Fibroblast of lung (primary cell): ENCODE results near the gene NDUFB5.

ENCODE experiments used
- EZH2 ChIP-seq: IDR thresholded peaks from 2 replicates; pipeline ENCODE4 v1.5.1; 2012; ENCODE audit warnings: low read length, control low read depth, mild to moderate bottlenecking; ENCODE audit errors: missing control alignments
- TF ChIP-seq, protein P1 (sequence below), 2 donors: IDR thresholded peaks in 1 of 2; conservative IDR thresholded peaks in 1 of 2; 1 replicate in 1 of 2; 2 replicates in 1 of 2; pipeline ENCODE4 v1.5.1; 2011 to 2012; ENCODE audit warnings: low read length in 2 of 2, control low read depth in 1 of 2, inconsistent platforms in 1 of 2, low read depth in 1 of 2, mild to moderate bottlenecking in 1 of 2

DNA sequence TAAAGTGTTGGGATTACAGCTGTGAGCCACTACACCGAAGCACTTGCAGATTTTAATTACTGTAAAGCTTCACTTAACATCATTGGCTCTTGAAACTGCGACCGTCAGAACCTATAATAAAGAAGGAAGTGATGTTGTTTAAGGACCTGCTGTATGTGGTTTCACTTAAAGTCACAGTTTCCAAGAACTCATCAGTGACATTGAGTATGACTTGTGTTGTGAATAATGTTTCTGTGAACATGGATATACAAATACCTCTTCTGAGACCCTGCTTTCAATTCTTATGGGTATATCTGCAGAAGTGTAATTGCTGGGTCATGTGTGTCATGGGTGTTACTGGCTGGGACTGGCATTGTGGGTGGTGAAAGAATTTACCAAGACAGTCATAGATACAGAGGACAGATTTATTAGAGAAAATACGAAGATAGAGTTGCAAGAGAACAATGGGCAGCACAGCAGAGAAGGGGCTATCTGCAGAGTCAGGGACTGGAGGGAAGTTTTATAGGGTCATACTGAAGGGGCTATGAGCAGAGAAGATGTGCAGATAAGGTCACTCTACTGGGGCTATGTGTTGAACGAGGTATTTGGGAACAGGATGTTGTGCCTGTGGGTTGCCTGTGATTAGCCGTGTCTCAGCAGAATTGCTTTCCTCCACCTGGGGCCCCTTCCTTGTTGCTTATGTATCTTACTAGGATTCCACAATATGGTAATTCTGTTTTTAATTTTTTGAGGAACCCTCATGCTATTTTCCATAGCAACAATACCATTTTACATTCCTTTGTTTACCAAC lies 4.5 kb downstream of the NDUFB5 start:
- TF ChIP-seq, protein P1, sequence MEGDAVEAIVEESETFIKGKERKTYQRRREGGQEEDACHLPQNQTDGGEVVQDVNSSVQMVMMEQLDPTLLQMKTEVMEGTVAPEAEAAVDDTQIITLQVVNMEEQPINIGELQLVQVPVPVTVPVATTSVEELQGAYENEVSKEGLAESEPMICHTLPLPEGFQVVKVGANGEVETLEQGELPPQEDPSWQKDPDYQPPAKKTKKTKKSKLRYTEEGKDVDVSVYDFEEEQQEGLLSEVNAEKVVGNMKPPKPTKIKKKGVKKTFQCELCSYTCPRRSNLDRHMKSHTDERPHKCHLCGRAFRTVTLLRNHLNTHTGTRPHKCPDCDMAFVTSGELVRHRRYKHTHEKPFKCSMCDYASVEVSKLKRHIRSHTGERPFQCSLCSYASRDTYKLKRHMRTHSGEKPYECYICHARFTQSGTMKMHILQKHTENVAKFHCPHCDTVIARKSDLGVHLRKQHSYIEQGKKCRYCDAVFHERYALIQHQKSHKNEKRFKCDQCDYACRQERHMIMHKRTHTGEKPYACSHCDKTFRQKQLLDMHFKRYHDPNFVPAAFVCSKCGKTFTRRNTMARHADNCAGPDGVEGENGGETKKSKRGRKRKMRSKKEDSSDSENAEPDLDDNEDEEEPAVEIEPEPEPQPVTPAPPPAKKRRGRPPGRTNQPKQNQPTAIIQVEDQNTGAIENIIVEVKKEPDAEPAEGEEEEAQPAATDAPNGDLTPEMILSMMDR (conservative IDR thresholded peaks at IDR 0.05 in 1 of 2, IDR thresholded peaks at IDR 0.05 in 1 of 2; ENCODE audit: low read depth in 1 of 2, low read length in 2 of 2), result no peak
- no peak for TF ChIP-seq EZH2
